ENCODE results near the gene TMEM245.
"Not testable (repeated sequence)": the region's sequence is repeated elsewhere in the genome, so short reads cannot be mapped to it uniquely, and the experiment has no call there.

TMEM245 gene

GRCh38 chr9:109132567-109133021 lies 12.8 kb upstream of the TMEM245 start:
- DNase-seq (ENCODE audit: low read depth): no peak

- no peak for DNase-seq (ENCODE audit: low read depth)
Measured at GRCh38 chr9:109129470-109130197, 9.9 kb upstream of the TMEM245 start.

GRCh38 chr9:109126671-109127070 lies 6.9 kb upstream of the TMEM245 start:
- DNase-seq (ENCODE audit: low read depth): not testable (repeated sequence)

- DNase-seq (ENCODE audit: low read depth): no peak
Measured at GRCh38 chr9:109124121-109124520, 4.4 kb upstream of the TMEM245 start.

- no peak for DNase-seq (ENCODE audit: low read depth)
Measured at GRCh38 chr9:109122726-109123621, 3.2 kb upstream of the TMEM245 start.

GRCh38 chr9:109121232-109121796 lies 1.6 kb upstream of the TMEM245 start:
- DNase-seq (ENCODE audit: low read depth): no peak

- no peak for DNase-seq (ENCODE audit: low read depth)
Measured at GRCh38 chr9:109120204-109120789, 550 bp upstream of the TMEM245 start.

- no peak for DNase-seq (ENCODE audit: low read depth)
Measured at GRCh38 chr9:109118808-109119438, 824 bp downstream of the TMEM245 start.

- peak; percentile 35 for DNase-seq (ENCODE audit: low read depth)
Measured at GRCh38 chr9:109117856-109118807, 1.6 kb downstream of the TMEM245 start.

- DNase-seq (ENCODE audit: low read depth): no peak
Measured at GRCh38 chr9:109115931-109116526, 3.7 kb downstream of the TMEM245 start.

GRCh38 chr9:109114670-109115069 lies 5.1 kb downstream of the TMEM245 start:
- no peak for DNase-seq (ENCODE audit: low read depth)

- DNase-seq (ENCODE audit: low read depth): no peak
Measured at GRCh38 chr9:109113892-109114609, 5.7 kb downstream of the TMEM245 start.

GRCh38 chr9:109113254-109113653 lies 6.5 kb downstream of the TMEM245 start:
- DNase-seq (ENCODE audit: low read depth): no peak

GRCh38 chr9:109110329-109111021 lies 9.3 kb downstream of the TMEM245 start:
- DNase-seq (ENCODE audit: low read depth): no peak

GRCh38 chr9:109109967-109110328 lies 9.8 kb downstream of the TMEM245 start:
- no peak for DNase-seq (ENCODE audit: low read depth)

GRCh38 chr9:109108318-109108717 lies 11.4 kb downstream of the TMEM245 start:
- no peak for DNase-seq (ENCODE audit: low read depth)

- DNase-seq (ENCODE audit: low read depth): no peak
Measured at GRCh38 chr9:109107402-109108240, 12.1 kb downstream of the TMEM245 start.

GRCh38 chr9:109101810-109102209 lies 17.9 kb downstream of the TMEM245 start:
- DNase-seq (ENCODE audit: low read depth): no peak
